ENCODE measurements around the gene FRRS1.

DNA sequence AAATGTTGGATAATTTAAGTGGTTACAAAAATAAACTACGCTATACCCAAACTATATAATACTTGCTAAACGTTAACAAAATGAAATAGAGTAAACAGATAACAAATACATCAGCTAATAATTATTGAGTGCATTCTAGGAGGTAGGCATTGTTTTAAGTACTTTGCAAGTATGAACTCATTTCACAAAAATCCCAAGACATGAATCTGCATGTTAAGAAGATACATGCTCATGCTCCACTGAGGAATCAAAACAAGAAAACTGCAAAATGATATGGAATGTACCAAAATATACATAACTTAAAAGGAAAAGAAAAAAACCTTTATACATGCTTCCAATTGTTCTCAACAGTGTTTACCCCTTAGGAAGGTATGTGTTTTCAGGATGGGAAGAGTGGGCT is 2.5 kb downstream of the FRRS1 start:
- TF ChIP-seq, protein P1, sequence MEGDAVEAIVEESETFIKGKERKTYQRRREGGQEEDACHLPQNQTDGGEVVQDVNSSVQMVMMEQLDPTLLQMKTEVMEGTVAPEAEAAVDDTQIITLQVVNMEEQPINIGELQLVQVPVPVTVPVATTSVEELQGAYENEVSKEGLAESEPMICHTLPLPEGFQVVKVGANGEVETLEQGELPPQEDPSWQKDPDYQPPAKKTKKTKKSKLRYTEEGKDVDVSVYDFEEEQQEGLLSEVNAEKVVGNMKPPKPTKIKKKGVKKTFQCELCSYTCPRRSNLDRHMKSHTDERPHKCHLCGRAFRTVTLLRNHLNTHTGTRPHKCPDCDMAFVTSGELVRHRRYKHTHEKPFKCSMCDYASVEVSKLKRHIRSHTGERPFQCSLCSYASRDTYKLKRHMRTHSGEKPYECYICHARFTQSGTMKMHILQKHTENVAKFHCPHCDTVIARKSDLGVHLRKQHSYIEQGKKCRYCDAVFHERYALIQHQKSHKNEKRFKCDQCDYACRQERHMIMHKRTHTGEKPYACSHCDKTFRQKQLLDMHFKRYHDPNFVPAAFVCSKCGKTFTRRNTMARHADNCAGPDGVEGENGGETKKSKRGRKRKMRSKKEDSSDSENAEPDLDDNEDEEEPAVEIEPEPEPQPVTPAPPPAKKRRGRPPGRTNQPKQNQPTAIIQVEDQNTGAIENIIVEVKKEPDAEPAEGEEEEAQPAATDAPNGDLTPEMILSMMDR (IDR thresholded peaks at IDR 0.05; ENCODE audit: low read length), result no peak
- no peak for TF ChIP-seq EZH2 (optimal IDR thresholded peaks at IDR 0.05; ENCODE audit: low read depth, low read length)

Data from MM.1S (cell line).